D341Med (cell line): ENCODE results near the gene RAB6D.
"Not testable (repeated sequence)": the region's sequence is repeated elsewhere in the genome, so short reads cannot be mapped to it uniquely, and the experiment has no call there.

Experiments
- DNase-seq: peaks from one replicate; pipeline ENCODE4 v3.0.0; 2012; ENCODE audit warnings: low spot score

Gene RAB6D

GRCh38 chr2:131366643-131367042 is 2.7 kb upstream of the RAB6D start:
- no peak for DNase-seq

- DNase-seq = no peak
Observed at GRCh38 chr2:131365452-131365851, 1.5 kb upstream of the RAB6D start.

- DNase-seq = not testable (repeated sequence)
Observed at GRCh38 chr2:131363213-131363612, 755 bp downstream of the RAB6D start.

GRCh38 chr2:131361773-131362172 is 2.2 kb downstream of the RAB6D start:
- not testable (repeated sequence) for DNase-seq

GRCh38 chr2:131353167-131353697 is 10.7 kb downstream of the RAB6D start:
- not testable (repeated sequence) for DNase-seq

- DNase-seq = no peak
Observed at GRCh38 chr2:131349021-131349420, 14.9 kb downstream of the RAB6D start.

- DNase-seq = not testable (repeated sequence)
Observed at GRCh38 chr2:131347035-131347434, 16.9 kb downstream of the RAB6D start.

- not testable (repeated sequence) for DNase-seq
Observed at GRCh38 chr2:131339307-131339706, 24.7 kb downstream of the RAB6D start.

- DNase-seq = peak; percentile 31
Observed at GRCh38 chr2:131335319-131335718, 28.6 kb downstream of the RAB6D start.

- not testable (repeated sequence) for DNase-seq
Observed at GRCh38 chr2:131332709-131333108, 31.3 kb downstream of the RAB6D start.

GRCh38 chr2:131331000-131331399 is 33.0 kb downstream of the RAB6D start:
- DNase-seq = not testable (repeated sequence)

GRCh38 chr2:131322209-131322608 is 41.8 kb downstream of the RAB6D start:
- no peak for DNase-seq

GRCh38 chr2:131321344-131321743 is 42.6 kb downstream of the RAB6D start:
- not testable (repeated sequence) for DNase-seq

GRCh38 chr2:131311001-131311400 is 53.0 kb downstream of the RAB6D start:
- DNase-seq = not testable (repeated sequence)
